Activated CD4-positive, alpha-beta T cell treated with anti-CD3 and anti-CD28 coated beads, Interleukin-2, Interleukin-6, amounts not matched to agents 100 ng/mL and 50 ng/mL, durations not matched to agents 16 hours and 8 hours (primary cell): ENCODE results near the gene TSPAN33.

Experiments
- DNase-seq: peaks from one replicate; pipeline ENCODE4 v3.0.0-alpha.2; 2020

The TSPAN33 gene

DNA sequence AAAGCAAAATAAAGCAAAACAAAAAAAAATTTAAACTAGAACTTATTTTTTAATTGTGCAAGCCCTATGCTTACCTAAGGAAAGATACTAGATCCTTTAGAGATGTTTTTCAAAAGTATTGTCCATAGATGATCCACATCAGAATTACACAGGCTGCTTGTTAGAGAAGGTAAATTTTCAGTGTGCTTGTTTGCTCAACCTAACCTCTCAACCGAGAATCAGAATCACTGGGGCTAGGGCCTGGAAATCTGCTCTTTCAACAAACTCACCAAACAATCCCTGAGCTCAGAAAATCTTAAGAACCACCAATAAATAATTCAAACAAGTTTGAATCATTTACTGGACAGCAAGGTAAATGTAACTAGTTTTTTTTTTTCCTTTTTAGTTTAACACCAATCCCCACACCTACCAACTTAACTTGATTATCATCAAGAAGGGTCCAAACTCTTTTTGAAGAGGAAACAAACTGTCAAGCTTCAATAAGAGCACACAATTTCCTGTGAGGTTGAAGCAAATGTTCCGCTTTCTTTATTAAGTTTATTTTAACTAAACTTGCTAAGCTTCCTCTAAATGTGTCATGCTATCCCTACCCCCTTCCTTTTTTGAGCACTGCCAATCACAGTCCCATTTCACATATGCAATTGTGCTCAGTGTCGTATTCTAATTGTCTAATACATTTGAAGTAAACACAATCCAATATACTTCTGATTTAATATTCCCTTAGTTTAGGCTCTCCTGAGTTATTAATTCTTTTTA is 7.4 kb upstream of the TSPAN33 start:
- DNase-seq = no peak

DNA sequence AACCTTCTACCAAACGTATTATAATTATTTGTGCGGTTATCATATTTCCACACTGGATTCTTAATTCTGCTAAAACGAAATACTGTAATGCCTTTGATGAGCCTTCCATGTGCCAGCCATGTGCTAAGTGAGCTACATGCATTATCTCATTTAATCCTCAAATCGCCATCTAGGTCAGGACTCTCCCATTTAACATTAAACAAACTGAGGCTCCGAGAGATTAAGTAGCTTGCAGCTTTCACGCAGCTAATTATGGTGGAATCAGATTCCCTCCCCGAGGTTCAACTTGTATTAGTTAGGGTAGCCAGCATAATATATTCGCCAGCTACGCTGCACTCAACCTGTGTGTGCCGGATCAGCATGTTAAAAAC is 798 bp upstream of the TSPAN33 start:
- DNase-seq = no peak

DNA sequence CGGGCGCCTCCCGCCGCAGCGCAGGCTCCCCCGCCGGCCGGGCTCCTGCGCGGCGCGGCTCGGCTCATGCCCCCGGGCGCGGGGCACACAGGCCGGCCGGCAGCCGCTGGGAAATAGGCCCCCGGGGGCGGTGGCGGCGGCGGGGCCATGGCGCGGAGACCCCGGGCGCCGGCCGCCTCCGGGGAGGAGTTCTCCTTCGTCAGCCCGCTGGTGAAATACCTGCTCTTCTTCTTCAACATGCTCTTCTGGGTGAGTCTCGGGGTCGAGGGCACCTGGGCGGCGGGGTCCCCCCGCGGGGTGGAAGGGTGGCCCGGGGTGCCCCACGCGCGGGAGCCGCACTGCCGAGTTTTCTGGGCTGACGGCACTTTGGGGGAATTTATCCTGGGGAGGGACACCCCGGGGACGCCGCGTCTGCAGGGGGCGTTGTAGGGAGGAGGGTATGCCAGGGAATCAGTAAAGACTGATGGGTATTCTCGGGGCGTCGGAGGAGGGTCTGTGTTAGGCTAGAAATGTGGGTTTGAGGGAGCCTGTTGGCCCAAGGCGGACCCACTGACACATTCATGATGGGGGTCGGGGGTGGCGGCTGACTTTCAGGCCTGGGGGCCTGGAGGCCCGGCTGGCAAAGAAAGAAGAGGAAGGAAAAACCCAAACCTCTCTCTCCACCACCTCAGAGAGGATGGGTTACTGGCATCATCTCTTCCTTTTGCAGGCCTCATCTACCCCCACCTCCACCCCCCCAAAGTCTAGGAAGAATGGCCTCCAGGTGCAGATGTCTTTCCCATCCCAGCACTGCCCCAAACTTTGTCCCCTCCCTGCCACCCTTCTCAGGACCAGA is 544 bp downstream of the TSPAN33 start:
- no peak for DNase-seq

DNA sequence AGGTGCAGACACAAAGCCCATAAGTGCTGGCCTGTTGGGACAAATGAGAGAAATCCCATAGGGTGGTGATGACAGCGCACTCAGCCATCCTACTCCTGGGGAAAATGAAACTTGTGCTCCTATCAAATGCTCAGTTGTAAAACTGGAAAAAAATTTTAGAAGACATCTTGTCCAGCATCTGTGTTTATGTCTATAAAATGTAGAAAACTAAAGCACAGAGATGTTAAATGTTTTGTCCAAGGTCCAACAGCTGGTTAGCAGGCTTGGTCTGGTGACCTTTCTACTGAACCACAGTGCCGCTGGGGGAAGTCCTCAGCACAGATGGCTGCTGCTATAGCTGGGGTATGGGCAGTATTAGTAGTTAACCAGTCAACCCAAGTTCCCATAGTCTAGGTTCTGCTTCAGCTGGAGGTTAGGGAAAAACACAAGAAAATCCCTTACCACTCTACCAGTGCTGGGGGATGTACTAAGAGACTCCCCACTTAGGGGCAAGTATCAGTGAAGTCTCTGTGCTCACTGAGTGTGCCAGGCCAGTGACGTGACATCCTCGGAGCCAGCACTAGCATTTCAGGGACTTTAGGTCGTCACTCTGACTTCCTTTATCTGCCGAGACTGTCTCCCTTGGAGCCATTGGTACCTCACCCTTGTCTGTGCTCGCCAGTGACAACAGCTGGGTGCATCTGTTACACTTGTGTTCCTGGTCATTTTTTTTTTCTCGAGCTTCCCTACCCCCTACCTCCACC is 1.9 kb downstream of the TSPAN33 start:
- no peak for DNase-seq

DNA sequence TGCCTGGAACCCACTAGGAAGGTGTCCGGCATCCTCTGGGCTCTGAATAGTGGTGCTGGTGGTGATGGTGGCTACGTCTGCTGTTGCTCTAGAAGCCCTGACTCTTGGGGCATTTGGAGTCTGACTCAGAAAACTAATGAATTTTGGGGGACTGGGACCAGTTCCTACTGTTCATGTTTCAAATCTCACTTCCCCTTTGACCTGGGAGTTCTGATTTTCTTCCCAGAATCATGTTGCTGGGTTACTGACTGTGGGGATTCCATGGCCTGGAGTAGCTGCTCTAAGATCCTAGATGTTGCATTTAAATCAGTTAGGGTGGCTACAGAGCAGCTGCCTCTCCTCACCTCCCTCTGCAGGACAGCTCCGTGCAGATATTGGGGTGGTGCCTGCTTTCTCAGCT is 3.2 kb downstream of the TSPAN33 start:
- DNase-seq = no peak

DNA sequence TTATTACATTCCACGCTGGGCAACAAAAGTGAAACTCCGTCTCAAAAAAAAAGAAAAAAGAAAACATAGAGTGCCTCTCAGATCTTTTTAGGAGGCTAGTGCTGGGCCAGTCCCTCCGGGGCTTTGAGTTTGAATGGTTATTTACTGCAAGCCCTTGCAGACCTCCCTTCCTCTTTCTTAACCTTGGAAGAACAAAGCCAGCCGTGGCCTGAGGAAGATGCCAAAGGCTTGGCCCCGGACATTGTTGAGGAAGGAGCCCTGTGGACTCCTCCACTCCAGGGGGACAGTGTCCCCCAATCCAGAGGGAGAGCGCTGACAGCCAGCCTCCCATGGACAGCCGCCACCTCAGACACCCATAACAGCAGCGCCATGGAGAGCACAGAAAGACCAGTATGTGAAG is 5.0 kb downstream of the TSPAN33 start:
- no peak for DNase-seq

DNA sequence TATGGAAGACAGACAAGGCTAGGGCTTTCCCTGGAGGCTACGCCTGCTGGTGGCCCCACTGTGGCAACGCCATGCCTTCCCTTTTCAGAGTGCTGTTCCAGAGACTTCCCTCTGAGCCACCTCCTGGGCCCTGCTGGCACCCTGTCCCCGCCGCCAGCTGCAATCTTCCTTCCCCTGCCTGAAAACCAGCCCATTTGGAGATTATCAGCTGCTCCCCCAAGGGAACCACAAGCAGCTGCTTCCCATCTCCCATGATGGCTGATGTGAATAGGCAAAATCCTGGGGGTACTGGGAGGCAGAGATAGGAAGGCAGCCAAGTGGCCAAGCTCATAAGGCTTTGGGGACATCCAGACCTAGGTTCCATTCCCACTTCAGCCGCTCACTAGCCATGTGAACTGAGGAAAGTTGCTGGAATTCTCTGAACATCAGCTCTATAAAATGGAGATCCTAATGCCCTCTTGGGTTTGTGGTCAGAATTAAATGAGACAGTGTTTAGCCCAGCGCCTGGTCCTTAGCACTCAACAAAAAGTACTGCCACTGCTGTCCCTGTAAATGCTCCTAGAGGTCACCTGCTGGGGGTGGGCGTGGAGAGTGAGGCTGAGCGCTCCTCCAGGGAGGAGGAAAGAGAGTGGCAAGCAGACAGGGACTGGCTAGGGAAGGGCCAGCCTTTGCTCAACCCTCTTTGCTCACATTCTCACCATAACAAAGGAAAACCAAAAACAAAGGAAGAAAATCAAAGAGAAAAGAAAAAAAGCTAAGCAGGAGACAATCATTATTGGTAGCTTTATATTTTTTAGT is 5.9 kb downstream of the TSPAN33 start:
- no peak for DNase-seq

DNA sequence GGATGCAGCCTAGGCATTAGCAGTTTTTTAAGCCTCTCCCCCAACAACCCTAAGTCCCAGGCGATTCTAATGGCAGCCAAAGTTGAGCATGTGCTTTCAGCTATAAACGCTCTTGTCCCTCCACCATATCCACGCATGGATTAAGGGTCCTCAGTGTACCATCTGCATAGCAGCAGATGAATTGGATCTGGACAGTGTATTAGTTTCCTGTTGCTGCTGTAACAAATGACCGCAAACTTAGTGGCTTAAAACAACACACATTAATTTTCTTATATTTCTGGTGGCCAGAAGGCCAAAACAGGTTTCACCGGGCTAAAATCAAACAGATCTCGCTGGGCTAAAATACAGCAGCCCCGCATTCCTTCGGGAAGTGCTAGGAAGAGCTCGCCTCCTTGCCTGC is 13.1 kb downstream of the TSPAN33 start:
- no peak for DNase-seq

DNA sequence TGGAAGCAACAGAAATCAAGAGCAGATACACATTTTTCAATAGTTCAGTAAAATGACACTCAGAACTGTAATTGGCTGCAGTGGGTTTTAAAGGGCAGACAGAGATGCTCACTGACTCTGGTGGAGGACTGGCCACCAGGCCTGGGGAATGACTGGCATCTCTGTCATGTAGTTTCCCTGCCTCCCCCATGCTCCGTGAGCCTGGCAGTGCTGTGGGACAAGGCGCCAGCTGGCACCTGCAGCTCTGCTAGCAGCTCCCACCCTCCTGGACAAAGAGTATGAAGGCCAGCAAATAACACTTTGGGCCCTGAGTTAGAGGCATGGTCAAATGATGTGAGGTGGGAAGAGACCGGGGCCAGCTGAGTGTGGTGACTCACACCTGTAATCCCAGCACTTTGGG is 15.0 kb downstream of the TSPAN33 start:
- no peak for DNase-seq

DNA sequence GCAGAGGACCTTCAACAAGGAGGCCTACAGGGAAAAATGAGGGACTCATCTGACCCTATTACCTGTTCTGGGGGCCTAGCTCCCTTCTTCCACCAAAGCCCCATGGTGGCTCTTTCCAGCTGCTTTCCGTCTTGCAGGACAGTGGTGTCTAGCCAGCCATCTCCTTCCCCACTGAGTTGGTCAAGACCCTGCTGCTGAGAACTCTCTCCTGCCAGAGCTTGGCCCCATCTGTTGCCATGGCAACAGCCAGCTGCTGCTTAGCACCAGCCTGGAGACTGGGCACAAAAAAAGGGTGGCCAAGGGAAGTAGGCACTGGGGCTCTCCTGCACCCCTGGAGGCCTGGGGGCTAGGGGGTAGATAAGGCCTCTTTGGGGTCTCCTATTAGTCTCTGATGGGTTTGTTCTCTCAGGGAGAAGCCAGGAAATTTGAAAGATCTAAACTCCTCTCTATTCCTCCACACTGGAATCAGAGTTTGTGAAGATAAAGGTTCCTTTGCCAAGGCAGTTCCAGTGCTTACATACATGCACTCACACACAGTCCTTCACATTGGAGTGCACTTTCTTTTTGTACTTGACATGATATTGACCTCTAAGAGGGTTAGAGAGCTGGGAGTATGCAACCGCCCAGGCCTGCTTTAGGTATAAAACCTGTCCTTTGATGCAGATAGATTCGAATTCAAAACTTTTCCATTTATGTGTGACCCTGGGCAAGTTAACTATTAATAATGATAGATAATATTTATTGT is 15.8 kb downstream of the TSPAN33 start:
- DNase-seq = no peak

DNA sequence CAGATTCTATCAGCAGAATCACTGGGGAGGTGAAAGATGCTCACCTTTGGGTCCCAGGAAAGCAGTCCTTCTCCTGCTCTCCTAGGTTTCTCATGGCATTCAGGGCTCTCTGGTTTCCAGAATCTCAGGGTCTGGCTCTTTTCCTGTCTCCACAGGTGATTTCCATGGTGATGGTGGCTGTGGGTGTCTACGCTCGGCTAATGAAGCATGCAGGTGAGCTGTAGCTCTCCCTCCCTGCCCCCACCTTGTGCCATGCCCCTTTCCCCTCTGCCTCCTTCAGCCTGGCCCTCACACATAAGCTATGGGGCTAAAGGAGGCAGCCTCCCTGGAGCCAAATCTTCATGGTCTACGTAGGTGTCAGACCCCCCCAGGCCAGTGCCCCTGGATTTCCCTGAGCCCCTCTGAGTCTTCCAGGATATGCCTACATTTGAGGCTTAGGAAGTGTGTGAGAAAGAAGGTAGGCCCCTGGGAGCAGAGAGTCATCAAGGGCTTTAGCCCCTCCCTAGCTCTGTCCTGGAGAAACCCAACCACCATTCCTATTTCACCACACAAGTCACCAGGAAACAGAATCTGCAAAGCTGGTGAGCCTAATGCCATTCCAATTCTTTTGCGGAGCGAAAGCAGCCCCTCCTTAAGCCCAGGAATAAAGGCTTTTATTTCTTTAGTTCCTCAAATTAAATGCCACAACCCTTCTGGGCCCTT is 17.2 kb downstream of the TSPAN33 start:
- no peak for DNase-seq

DNA sequence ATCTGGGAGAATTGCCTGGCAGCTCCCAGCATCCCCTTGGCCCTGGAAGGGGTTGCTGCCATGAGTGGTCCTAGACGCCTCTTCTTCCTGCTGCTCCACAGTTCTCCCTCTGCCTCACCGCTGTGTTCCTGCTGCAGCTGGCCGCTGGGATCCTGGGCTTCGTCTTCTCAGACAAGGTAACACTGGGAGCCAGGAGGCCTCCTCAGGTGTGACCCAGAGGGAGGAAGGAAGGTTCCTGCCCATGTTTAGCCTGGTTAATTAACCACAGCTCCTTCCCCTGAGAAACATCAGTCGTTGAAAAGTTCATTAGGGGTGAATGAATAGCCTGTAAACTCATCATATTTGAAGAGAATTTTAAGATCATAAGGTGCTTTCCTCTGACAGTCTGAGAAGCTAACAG is 18.2 kb downstream of the TSPAN33 start:
- no peak for DNase-seq

DNA sequence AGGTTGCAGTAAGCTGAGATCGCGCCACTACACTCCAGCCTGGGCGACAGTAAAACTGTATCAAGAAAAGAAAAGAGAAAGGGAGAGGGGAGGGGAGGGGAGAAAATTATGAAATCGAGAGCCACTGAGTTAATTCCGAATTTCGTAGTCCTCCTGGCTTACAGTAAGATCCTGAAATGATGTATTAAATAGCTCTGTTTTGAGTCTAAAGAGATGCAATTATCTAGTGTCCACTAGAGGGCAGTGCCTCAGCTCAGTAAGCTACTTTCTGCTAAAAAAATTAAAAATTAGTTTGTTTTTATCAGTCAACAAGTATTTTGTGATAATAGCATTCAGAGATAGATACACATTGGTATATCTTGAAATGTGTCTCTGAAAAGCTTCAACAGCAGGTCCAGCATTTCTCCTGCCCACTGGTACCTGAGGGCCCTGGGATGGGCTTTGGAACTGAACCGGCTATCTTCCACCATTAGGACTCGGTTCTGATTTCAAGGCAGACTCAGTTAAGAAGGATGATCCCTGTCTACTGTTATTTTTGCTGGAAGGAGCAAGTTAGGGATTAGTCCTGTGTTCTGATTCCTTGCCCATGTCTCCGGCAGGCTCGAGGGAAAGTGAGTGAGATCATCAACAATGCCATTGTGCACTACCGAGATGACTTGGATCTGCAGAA is 19.5 kb downstream of the TSPAN33 start:
- peak; percentile 62 for DNase-seq

DNA sequence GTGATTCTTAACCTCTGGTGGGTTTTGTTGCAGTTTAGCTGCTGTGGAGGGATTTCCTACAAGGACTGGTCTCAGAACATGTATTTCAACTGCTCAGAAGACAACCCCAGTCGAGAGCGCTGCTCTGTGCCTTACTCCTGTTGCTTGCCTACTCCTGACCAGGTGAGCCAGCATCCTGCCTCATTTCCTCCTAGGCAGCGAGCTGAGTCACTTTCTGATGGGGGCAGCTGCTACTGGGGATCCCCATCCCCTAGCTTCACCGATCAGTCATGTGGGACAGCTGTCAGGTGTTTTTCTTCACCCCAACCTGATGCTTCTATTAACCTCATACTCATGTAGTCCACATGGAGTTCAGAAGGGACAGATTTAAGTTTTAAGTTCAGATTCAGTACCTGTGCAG is 22.2 kb downstream of the TSPAN33 start:
- no peak for DNase-seq

DNA sequence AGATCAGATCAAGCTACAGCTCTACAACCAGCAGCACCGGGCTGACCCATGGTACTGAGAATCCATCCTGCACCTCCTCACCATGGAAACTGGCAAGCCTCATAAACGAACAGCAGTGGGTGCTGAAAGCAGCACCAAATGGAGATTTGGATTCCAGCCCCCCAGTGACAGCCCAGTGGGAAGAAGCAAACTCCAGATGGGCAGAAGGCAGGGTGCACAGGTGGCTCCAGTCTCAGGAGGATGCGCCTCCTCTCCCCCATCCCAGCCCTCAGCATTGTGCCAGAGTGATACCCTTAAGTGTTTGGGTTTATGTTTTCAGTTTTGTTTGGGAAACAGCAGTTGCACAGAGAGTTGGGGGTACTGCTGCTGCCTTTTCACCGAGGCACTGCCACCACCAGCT is 23.3 kb downstream of the TSPAN33 start:
- DNase-seq = no peak

DNA sequence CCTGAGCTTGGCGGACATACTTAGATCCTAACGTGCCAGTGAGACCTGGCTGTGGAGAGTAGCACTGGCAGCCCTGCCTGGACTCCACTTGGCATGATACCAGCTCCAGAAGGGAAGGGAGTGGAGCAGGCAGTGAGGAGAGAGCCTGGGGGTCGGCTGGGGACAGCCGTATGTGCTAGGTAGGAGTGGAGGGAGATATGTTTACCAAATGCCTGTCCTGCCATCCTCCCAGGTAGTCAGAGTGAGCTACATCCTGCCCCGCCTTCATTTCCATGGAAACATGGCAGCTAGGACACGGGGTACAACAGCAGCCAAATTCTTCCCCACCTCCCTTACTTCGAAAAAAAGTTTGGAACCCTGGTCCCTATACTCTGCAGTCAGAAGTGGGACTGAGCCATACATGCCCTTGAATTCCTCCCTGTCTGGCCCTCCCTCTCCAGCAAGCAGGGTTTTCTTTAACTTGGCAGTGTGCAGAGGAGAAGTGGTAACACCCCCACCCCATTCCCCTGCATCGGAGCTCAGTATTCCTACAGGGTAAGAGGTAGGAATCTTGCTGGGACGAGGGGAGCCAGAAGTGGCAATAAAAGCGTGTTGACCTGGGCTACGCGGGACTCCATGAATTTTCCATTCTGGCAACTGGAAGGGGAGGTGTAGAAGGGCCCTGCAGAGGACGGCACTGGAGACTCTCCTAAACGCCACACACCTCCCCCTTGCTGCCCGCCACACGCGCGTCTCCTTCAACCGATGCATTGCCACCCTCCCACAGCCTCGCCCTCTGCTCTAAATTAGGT is 23.9 kb downstream of the TSPAN33 start:
- no peak for DNase-seq

DNA sequence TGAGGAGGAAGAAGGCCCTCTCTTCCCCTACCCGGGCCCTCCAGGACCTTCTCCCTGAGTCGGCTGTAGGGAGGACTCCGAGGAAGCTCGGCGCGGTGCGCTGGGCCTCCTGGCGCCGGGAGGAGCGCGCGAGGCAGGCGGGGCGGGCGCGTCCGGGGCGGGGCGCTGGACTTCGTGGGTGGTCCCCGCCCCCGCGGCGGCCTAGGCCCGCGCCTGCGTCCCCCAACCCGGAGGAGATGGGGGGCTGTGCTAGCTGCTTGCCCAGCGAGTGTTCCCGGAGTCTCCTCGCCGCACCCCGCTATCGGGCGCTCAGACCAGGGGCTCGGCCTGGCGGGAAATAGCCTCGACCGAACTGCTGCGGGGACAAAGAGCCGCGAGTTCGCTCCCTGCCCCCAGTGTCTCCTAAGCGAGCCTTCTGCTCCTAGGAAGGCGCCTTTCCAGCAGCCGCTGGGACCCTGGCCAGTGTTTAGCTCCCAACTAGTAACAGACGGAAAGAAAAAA is 24.7 kb downstream of the TSPAN33 start:
- peak; percentile 42 for DNase-seq

DNA sequence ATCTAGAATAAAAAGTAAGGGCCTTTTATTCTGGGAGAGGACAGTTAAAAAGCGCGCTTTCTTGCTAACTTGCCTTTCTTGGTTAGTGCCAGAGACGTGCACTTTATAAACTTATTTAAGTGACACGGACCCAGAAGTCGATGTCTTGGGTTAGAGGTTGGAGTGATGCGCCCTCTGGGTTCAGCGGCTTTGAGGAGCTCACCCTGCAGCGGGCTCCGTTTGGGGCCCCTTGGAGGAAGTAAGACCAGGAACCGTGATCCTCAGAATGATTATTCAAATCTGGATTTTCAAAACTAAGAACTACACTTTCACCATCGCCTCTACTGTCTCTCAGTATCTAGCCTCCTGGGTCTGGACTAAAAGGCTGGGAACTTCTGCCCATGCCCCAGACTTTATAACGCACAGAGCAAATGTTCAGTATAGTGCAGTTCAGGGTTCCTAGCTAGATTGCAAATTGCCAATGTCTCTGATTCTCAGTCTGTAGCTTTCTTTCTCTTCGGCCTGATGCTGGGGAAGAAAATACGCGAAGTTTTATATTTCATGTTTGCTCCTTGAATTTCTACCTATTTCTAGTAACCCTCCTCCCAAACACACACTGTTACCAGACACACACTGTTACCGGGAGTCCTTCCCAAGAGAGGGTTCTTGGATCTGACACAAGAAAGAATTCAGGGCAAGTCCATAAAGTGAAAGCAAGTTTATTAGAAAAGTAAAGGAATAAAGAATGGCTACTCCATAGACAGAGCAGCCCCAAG is 25.4 kb downstream of the TSPAN33 start:
- DNase-seq = peak; percentile 67

DNA sequence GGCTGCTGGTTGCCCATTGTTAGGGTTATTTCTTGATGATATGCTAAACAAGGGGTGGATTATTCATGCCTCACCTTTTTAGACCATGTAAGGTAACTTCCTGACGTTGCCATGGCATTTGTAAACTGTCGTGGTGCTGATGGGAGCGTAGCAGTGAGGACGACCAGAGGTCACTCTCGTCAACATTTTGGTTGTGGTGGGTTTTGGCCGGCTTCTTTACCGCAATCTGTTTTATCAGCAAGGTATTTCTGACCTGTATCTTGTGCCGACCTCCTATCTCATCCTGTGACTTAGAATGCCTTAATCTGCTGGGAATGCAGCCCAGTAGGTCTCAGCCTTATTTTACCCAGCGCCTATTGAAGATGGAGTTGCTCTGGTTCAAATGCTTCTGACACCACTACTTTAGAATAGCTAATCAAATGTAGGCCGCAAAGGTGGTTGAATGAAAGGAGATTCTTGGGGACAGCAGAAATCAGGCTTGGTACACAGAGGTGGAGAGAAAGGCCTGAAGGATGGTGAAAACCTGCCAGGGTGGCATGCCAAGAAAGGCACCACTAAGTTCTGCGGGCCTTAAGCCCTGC is 26.0 kb downstream of the TSPAN33 start:
- DNase-seq = no peak
